GM23338 (cell line): Measurements from ENCODE around the gene NAP1L4. TPM values are rescaled to one million over a fixed set of nuclear protein-coding genes. Genes with fewer than 3 reads are reported as not detected.

Source experiments
- ATAC-seq: fragments of 200-7000 bp; cut with Tn5 transposase; 3 replicates; pipeline ENCODE4 v1.9.1; 2020
- DNase-seq: peaks from one replicate; pipeline ENCODE4 v3.0.0-alpha.2; 2015; ENCODE audit warnings: low spot score
- H2AFZ ChIP-seq: fragments of 200-600 bp; sonication (generic); 2 replicates; pipeline ENCODE4 v1.8.0; 2016; ENCODE audit warnings: antibody characterized with exemption, mild to moderate bottlenecking, moderate library complexity
- H3F3A ChIP-seq: fragments of 200-600 bp; sonication (generic); replicated peaks from 2 replicates; pipeline ENCODE4 v1.8.0; 2017; ENCODE audit warnings: antibody characterized with exemption, mixed run types, low read depth
- H3K27ac ChIP-seq: fragments of 200-600 bp; sonication (generic); 2 replicates; pipeline ENCODE4 v1.6.1; 2016; ENCODE audit warnings: low read depth
- H3K27me3 ChIP-seq: fragments of 200-600 bp; sonication (generic); 2 replicates; pipeline ENCODE4 v1.8.0; 2016; ENCODE audit warnings: mild to moderate bottlenecking, mixed run types, moderate library complexity; ENCODE audit not compliant: insufficient read depth
- H3K36me3 ChIP-seq: fragments of 200-600 bp; sonication (generic); 2 replicates; pipeline ENCODE4 v1.8.0; 2016; ENCODE audit warnings: mild to moderate bottlenecking; ENCODE audit not compliant: insufficient read depth
- H3K4me1 ChIP-seq: fragments of 200-600 bp; sonication (generic); 2 replicates; pipeline ENCODE4 v1.8.0; 2016; ENCODE audit warnings: mild to moderate bottlenecking, moderate library complexity; ENCODE audit not compliant: insufficient read depth
- H3K4me2 ChIP-seq: fragments of 200-600 bp; sonication (generic); 2 replicates; pipeline ENCODE4 v1.7.1; 2017; ENCODE audit warnings: mixed run types
- H3K4me3 ChIP-seq: fragments of 200-600 bp; sonication (generic); 2 replicates; pipeline ENCODE4 v1.6.1; 2016; ENCODE audit warnings: mixed run types
- H3K79me2 ChIP-seq: fragments of 200-600 bp; sonication (generic); replicated peaks from 2 replicates; pipeline ENCODE4 v1.8.0; 2017; ENCODE audit warnings: mild to moderate bottlenecking; ENCODE audit not compliant: insufficient read depth
- H3K9me2 ChIP-seq: fragments of 200-600 bp; sonication (generic); 2 replicates; pipeline ENCODE4 v1.8.0; 2017; ENCODE audit not compliant: insufficient read depth
- H4K20me1 ChIP-seq: fragments of 200-600 bp; sonication (generic); replicated peaks from 2 replicates; pipeline ENCODE4 v1.8.0; 2017; ENCODE audit warnings: mild to moderate bottlenecking; ENCODE audit not compliant: insufficient read depth
- H3K27ac Mint-ChIP-seq: 2 replicates; pipeline ENCODE4 v1.8.0; 2020; ENCODE audit warnings: inconsistent platforms, mild to moderate bottlenecking, moderate library complexity, mixed read lengths
- H3K27me3 Mint-ChIP-seq: 3 replicates; pipeline ENCODE4 v1.8.0; 2022; ENCODE audit warnings: low read depth, mild to moderate bottlenecking, moderate library complexity, mixed read lengths, inconsistent platforms; ENCODE audit not compliant: insufficient read depth, poor library complexity
- H3K36me3 Mint-ChIP-seq: 3 replicates; pipeline ENCODE4 v1.8.0; 2021; ENCODE audit warnings: low read depth, mild to moderate bottlenecking, inconsistent platforms, moderate library complexity, mixed read lengths
- H3K4me1 Mint-ChIP-seq: 3 replicates; pipeline ENCODE4 v1.8.0; 2020; ENCODE audit warnings: mild to moderate bottlenecking, inconsistent platforms, mixed read lengths
- H3K4me3 Mint-ChIP-seq: 3 replicates; pipeline ENCODE4 v1.8.0; 2021; ENCODE audit warnings: moderate library complexity, mild to moderate bottlenecking, inconsistent platforms, mixed read lengths
- H3K9me3 Mint-ChIP-seq: 3 replicates; pipeline ENCODE4 v1.8.0; 2020; ENCODE audit warnings: moderate library complexity, mild to moderate bottlenecking, inconsistent platforms, mixed read lengths
- CREB1 ChIP-seq: fragments of 250-450 bp; sonication (Bioruptor Pico); IDR thresholded peaks from 2 replicates; pipeline ENCODE4 v1.5.0; 2020; ENCODE audit warnings: low read depth, mild to moderate bottlenecking, moderate library complexity
- CTCF ChIP-seq, 2 experiments: fragments of 200-600 bp in 1 of 2; sonication (generic) in 1 of 2; conservative IDR thresholded peaks; 2 replicates each; pipeline versions ENCODE4 v1.5.1 to v1.6.1; 2016 to 2017; ENCODE audit warnings: antibody characterized with exemption in 2 of 2, low read depth in 2 of 2, mild to moderate bottlenecking in 2 of 2, moderate library complexity in 1 of 2
- ETS1 ChIP-seq: IDR thresholded peaks from 2 replicates; pipeline ENCODE4 v1.6.1; 2016; ENCODE audit warnings: antibody characterized with exemption
- EZH2 ChIP-seq: fragments of 200-600 bp; sonication (generic); IDR thresholded peaks from one replicate; pipeline ENCODE4 v1.8.0; 2017; ENCODE audit warnings: antibody characterized with exemption, mild to moderate bottlenecking, low read depth; ENCODE audit not compliant: unreplicated experiment
- EZH2phosphoT487 ChIP-seq: fragments of 200-600 bp; sonication (generic); IDR thresholded peaks from one replicate; pipeline ENCODE4 v1.8.1; 2018; ENCODE audit warnings: antibody characterized with exemption; ENCODE audit not compliant: unreplicated experiment
- JUNB ChIP-seq: IDR thresholded peaks from one replicate; pipeline ENCODE4 v1.6.1; 2016; ENCODE audit warnings: antibody characterized with exemption; ENCODE audit not compliant: unreplicated experiment
- NANOG ChIP-seq: IDR thresholded peaks from 2 replicates; pipeline ENCODE4 v1.6.1; 2016; ENCODE audit warnings: antibody characterized with exemption, borderline replicate concordance
- POLR2AphosphoS5 ChIP-seq: IDR thresholded peaks from 2 replicates; pipeline ENCODE4 v1.6.1; 2016; ENCODE audit warnings: antibody characterized with exemption, low read depth
- REST ChIP-seq: IDR thresholded peaks from one replicate; pipeline ENCODE4 v1.6.1; 2018; ENCODE audit warnings: antibody characterized with exemption; ENCODE audit not compliant: unreplicated experiment
- STAT1 ChIP-seq: IDR thresholded peaks from one replicate; pipeline ENCODE4 v1.6.1; 2016; ENCODE audit warnings: antibody characterized with exemption; ENCODE audit not compliant: unreplicated experiment
- ZNF114 ChIP-seq: fragments of 250-450 bp; sonication (Bioruptor Pico); IDR thresholded peaks from 2 replicates; pipeline ENCODE4 v1.5.0; 2020; ENCODE audit warnings: mild to moderate bottlenecking, moderate library complexity
- ZNF331 ChIP-seq: fragments of 250-450 bp; sonication (Bioruptor Pico); IDR thresholded peaks from 2 replicates; pipeline ENCODE4 v1.5.0; 2020; ENCODE audit warnings: low read depth, mild to moderate bottlenecking, moderate library complexity
- ZNF462 ChIP-seq: fragments of 250-450 bp; sonication (Bioruptor Pico); IDR thresholded peaks from 2 replicates; pipeline ENCODE4 v1.5.0; 2020; ENCODE audit warnings: mild to moderate bottlenecking, moderate library complexity
- polyA plus RNA-seq: library from polyadenylated mRNA; unstranded; fragments of >200 nt; fragmentation: Nextera tagmentation; extraction: Ambion mirVana; gene quantifications from 2 replicates; pipeline ENCODE4 v1.2.1, GENCODE V29; 2016
- total RNA-seq: library from RNA; depleted of rRNA; stranded (reverse); fragments of >200 nt; shearing (Covaris generic); gene quantifications from 2 replicates; pipeline ENCODE4 v1.2.3, GENCODE V29; 2014

Gene NAP1L4
- total and polyA plus RNA-seq, 2 experiments from 2014 or later: 181 to 189 TPM

- H4K20me1 ChIP-seq: no peaks in the 10 kb centered on the region
- no peak overlapping the region for H3K27ac Mint-ChIP-seq
- peaks cover 3% of the 10 kb centered on the region; the same call in 2 of the 3 replicates for H3K36me3 Mint-ChIP-seq
- H3K4me3 Mint-ChIP-seq: no peak overlapping the region
- H3K4me2 ChIP-seq: no peak overlapping the region
- no peak for DNase-seq
- no peak overlapping the region for H2AFZ ChIP-seq
- no peaks in the 10 kb centered on the region for H3K9me3 Mint-ChIP-seq
- no peaks in the 10 kb centered on the region for H3K9me2 ChIP-seq
- H3F3A ChIP-seq: 0 out of 2 replicates have a peak, but pooled peaks cover 3% of the 10 kb centered on the region
- H3K27me3 Mint-ChIP-seq: peaks cover 15% of the 10 kb centered on the region
- H3K36me3 ChIP-seq: no peaks in the 10 kb centered on the region
- TF ChIP-seq ZNF331 (CRISPR knock-in tag): no peak
- TF ChIP-seq STAT1: no peak
- TF ChIP-seq ZNF114 (CRISPR knock-in tag): no peak
- TF ChIP-seq CREB1 (CRISPR knock-in tag): no peak
- TF ChIP-seq ETS1: no peak
- no peak for TF ChIP-seq EZH2phosphoT487
- no peak for TF ChIP-seq REST
- TF ChIP-seq POLR2AphosphoS5: no peak
- TF ChIP-seq EZH2: no peak
- no peak for TF ChIP-seq JUNB
- no peak for TF ChIP-seq ZNF462
- TF ChIP-seq CTCF (conservative IDR thresholded peaks at IDR 0.05; ENCODE audit: low read depth in 2 of 2): no peak
- no peak for TF ChIP-seq NANOG
- H3K4me1 Mint-ChIP-seq: peaks cover 17% of the 10 kb centered on the region
- H3K79me2 ChIP-seq: no peaks in the 10 kb centered on the region
- no peak for ATAC-seq
- no peak overlapping the region for H3K27ac ChIP-seq
- H3K27me3 ChIP-seq: no peaks in the 10 kb centered on the region
- no peak overlapping the region for H3K4me3 ChIP-seq
- no peaks in the 10 kb centered on the region for H3K4me1 ChIP-seq
These were observed 80.2 kb downstream of the NAP1L4 start for GRCh38 chr11:2911785-2912391.
